ENCODE results near the gene TTYH2.

DNA sequence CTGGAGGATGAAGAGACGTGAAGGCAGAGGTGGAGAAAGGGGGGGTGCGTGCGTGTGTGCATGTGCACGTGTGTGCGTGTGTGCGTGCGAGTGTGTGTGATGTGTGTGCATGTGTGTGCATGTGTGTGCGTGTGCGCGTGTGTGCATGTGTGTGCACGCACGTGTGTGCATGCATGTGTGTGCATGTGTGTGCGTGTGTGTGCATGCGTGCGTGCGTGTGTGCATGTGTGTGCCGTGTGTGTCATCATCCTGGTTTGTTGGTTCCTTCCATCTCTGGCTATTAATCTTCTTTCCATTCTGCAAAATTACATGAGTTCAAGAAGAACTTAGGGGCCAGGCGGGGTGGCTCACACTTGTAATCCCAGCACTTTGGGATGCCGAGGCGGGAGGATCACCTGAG is 26.9 kb upstream of the TTYH2 start:
- no peak for TF ChIP-seq CTCF (IDR thresholded peaks at IDR 0.05)
- TF ChIP-seq POLR2A (IDR thresholded peaks at IDR 0.05), result no peak
- no peak for TF ChIP-seq POLR2AphosphoS5 (IDR thresholded peaks at IDR 0.05)
- TF ChIP-seq EP300 (IDR thresholded peaks at IDR 0.05), result no peak

All from upper lobe of left lung (tissue), 4 donors.